H1 (cell line): ENCODE results near the gene EMC10. TPM values are rescaled to one million over a fixed set of nuclear protein-coding genes. Genes with fewer than 3 reads are reported as not detected.

Experiments used
- CTCF ChIA-PET: fragments of 300-600 bp; sonication (Branson Sonifier 250); formaldehyde crosslinking; loops from one replicate; lab custom pipeline; 2021; ENCODE audit not compliant: partially characterized antibody; lab: Charles Lee
- POLR2A ChIA-PET: fragments of 300-600 bp; sonication (Branson Sonifier 250); formaldehyde crosslinking; loops from one replicate; lab custom pipeline; 2021; ENCODE audit warnings: inconsistent platforms; ENCODE audit not compliant: partially characterized antibody; lab: Charles Lee
- DNase-seq, 2 experiments: peaks; one replicate each; pipeline versions ENCODE4 v3.0.0 to v3.0.0-alpha.2; 2010 to 2022; ENCODE audit warnings: low spot score in 2 of 2, low read depth in 1 of 2, mixed read lengths in 1 of 2
- FAIRE-seq: peaks from 2 replicates; lab custom pipeline; 2011; peaks lifted over from hg19 to GRCh38; lab: Jason Lieb, UNC
- H2AFZ ChIP-seq: 2 replicates; pipeline ENCODE4 v1.8.1; 2012; ENCODE audit warnings: low read length, inconsistent platforms
- H2AK5ac ChIP-seq: 2 replicates; pipeline ENCODE4 v1.6.1; 2013; ENCODE audit warnings: low read depth, low read length
- H2BK120ac ChIP-seq: replicated peaks from 2 replicates; pipeline ENCODE3; 2013; ENCODE audit warnings: low read depth, low read length, inconsistent platforms
- H2BK12ac ChIP-seq: 2 replicates; pipeline ENCODE4 v1.6.1; 2013; ENCODE audit warnings: low read depth, low read length
- H2BK15ac ChIP-seq: 2 replicates; pipeline ENCODE4 v1.6.1; 2013; ENCODE audit warnings: low read length
- H2BK20ac ChIP-seq: 2 replicates; pipeline ENCODE4 v1.6.1; 2013; ENCODE audit warnings: low read length
- H2BK5ac ChIP-seq: 2 replicates; pipeline ENCODE4 v1.6.1; 2013; ENCODE audit warnings: low read depth, low read length
- H3K14ac ChIP-seq: 2 replicates; pipeline ENCODE4 v1.6.1; 2013; ENCODE audit warnings: inconsistent platforms; ENCODE audit not compliant: insufficient read length
- H3K18ac ChIP-seq: 2 replicates; pipeline ENCODE4 v1.6.1; 2013; ENCODE audit warnings: low read length; ENCODE audit errors: extremely low read depth
- H3K23ac ChIP-seq: 2 replicates; pipeline ENCODE4 v1.6.1; 2013; ENCODE audit warnings: inconsistent platforms; ENCODE audit not compliant: insufficient read length
- H3K23me2 ChIP-seq: 2 replicates; pipeline ENCODE4 v1.6.1; 2013; ENCODE audit warnings: low read depth, low read length
- H3K27ac ChIP-seq: 2 replicates; pipeline ENCODE4 v1.6.1; 2011; ENCODE audit warnings: low read depth, low read length, inconsistent platforms
- H3K27me3 ChIP-seq, 4 experiments: replicated peaks in 1 of 4; 1 replicate in 1 of 4; 2 replicates in 3 of 4; pipeline versions ENCODE4 v1.6.1 to v1.8.1; 2011 to 2013; ENCODE audit warnings: low read length in 3 of 4, mild to moderate bottlenecking in 3 of 4, inconsistent platforms in 2 of 4, mixed read lengths in 2 of 4, moderate library complexity in 1 of 4; ENCODE audit not compliant: control insufficient read depth in 3 of 4, insufficient read depth in 3 of 4; ENCODE audit errors: extremely low read depth in 1 of 4
- H3K36me3 ChIP-seq, 4 experiments: 2 replicates each; pipeline versions ENCODE4 v1.6.1 to v1.8.1; 2011 to 2013; ENCODE audit warnings: mild to moderate bottlenecking in 4 of 4, low read length in 3 of 4, moderate library complexity in 2 of 4, control low read depth in 1 of 4, inconsistent platforms in 1 of 4; ENCODE audit not compliant: insufficient read depth in 4 of 4, control insufficient read depth in 2 of 4
- H3K4ac ChIP-seq: replicated peaks from 2 replicates; pipeline ENCODE3; 2013; ENCODE audit warnings: low read length, low read depth, mixed read lengths, inconsistent platforms; ENCODE audit not compliant: insufficient read length
- H3K4me1 ChIP-seq, 4 experiments: replicated peaks in 1 of 4; 1 replicate in 1 of 4; 2 replicates in 3 of 4; pipeline versions ENCODE4 v1.6.1 to v1.8.1; 2011 to 2013; ENCODE audit warnings: low read length in 3 of 4, inconsistent platforms in 2 of 4, mixed read lengths in 1 of 4; ENCODE audit not compliant: insufficient read depth in 4 of 4, control insufficient read depth in 3 of 4
- H3K4me2 ChIP-seq, 2 experiments: 2 replicates each; pipeline versions ENCODE4 v1.6.1 to v1.8.1; 2011 to 2013; ENCODE audit warnings: low read depth in 2 of 2, low read length in 2 of 2, control low read depth in 1 of 2, inconsistent platforms in 1 of 2, mild to moderate bottlenecking in 1 of 2; ENCODE audit not compliant: insufficient read depth in 1 of 2
- H3K4me3 ChIP-seq, 4 experiments: fragments of 200-600, 300-600 bp in 1 of 4; sonication (generic), shearing (Covaris generic), sonication (Bioruptor Twin) in 1 of 4; 2 replicates each; pipeline versions ENCODE4 v1.5.1 to v1.8.1; 2011 to 2016; ENCODE audit warnings: low read length in 4 of 4, low read depth in 3 of 4, control low read depth in 2 of 4, inconsistent platforms in 2 of 4, mild to moderate bottlenecking in 2 of 4, mixed read lengths in 1 of 4, moderate library complexity in 1 of 4; ENCODE audit not compliant: insufficient read depth in 2 of 4; ENCODE audit errors: extremely low read depth in 1 of 4
- H3K56ac ChIP-seq: replicated peaks from 2 replicates; pipeline ENCODE3; 2013; ENCODE audit warnings: low read depth, mild to moderate bottlenecking, mixed read lengths, low read length, inconsistent platforms; ENCODE audit not compliant: insufficient read length
- H3K79me1 ChIP-seq: 2 replicates; pipeline ENCODE4 v1.6.1; 2013; ENCODE audit warnings: low read depth, low read length, control low read depth
- H3K79me2 ChIP-seq, 2 experiments: 2 replicates each; pipeline versions ENCODE4 v1.6.1 to v1.8.1; 2012 to 2013; ENCODE audit warnings: low read length in 2 of 2, mild to moderate bottlenecking in 2 of 2, inconsistent platforms in 1 of 2; ENCODE audit not compliant: insufficient read depth in 2 of 2, control insufficient read depth in 1 of 2
- H3K9ac ChIP-seq, 4 experiments: replicated peaks in 1 of 4; 1 replicate in 1 of 4; 2 replicates in 3 of 4; pipeline versions ENCODE4 v1.6.1 to v1.8.1; 2011 to 2013; ENCODE audit warnings: low read depth in 3 of 4, low read length in 3 of 4, control low read depth in 2 of 4, mild to moderate bottlenecking in 2 of 4, moderate library complexity in 2 of 4, inconsistent platforms in 1 of 4; ENCODE audit errors: extremely low read depth in 1 of 4
- H3K9me3 ChIP-seq, 2 experiments: 2 replicates each; pipeline versions ENCODE4 v1.6.1 to v1.8.1; 2012 to 2013; ENCODE audit warnings: mild to moderate bottlenecking in 2 of 2, moderate library complexity in 2 of 2, control low read depth in 1 of 2, inconsistent platforms in 1 of 2, low read depth in 1 of 2, low read length in 1 of 2, mixed read lengths in 1 of 2; ENCODE audit not compliant: insufficient read depth in 2 of 2
- H4K20me1 ChIP-seq, 2 experiments: replicated peaks in 1 of 2; 2 replicates each; pipeline versions ENCODE3 to v1.8.1; 2011 to 2013; ENCODE audit warnings: inconsistent platforms in 2 of 2, low read length in 2 of 2, mild to moderate bottlenecking in 1 of 2; ENCODE audit not compliant: insufficient read depth in 2 of 2, control insufficient read depth in 1 of 2
- H4K5ac ChIP-seq: 2 replicates; pipeline ENCODE4 v1.6.1; 2013; ENCODE audit warnings: low read length, low read depth, mixed read lengths, inconsistent platforms; ENCODE audit not compliant: insufficient read length
- H4K8ac ChIP-seq: 2 replicates; pipeline ENCODE4 v1.8.0; 2013; ENCODE audit warnings: mild to moderate bottlenecking, moderate library complexity, low read length, inconsistent platforms; ENCODE audit not compliant: insufficient read depth; ENCODE audit errors: extremely low read depth
- H4K91ac ChIP-seq: replicated peaks from 2 replicates; pipeline ENCODE3; 2013; ENCODE audit warnings: low read length, mixed read lengths, inconsistent platforms; ENCODE audit not compliant: insufficient read length
- CTCF ChIP-seq, 3 experiments: IDR thresholded peaks; 1 replicate in 2 of 3; 2 replicates in 1 of 3; pipeline versions ENCODE4 v1.5.1 to v1.6.1; 2011; ENCODE audit warnings: low read length in 3 of 3, mild to moderate bottlenecking in 3 of 3, inconsistent platforms in 2 of 3, low read depth in 1 of 3, moderate library complexity in 1 of 3; ENCODE audit not compliant: insufficient read depth in 1 of 3; ENCODE audit errors: control extremely low read depth in 1 of 3
- EGR1 ChIP-seq: IDR thresholded peaks from 2 replicates; pipeline ENCODE4 v1.6.1; 2011; ENCODE audit warnings: low read depth, low read length, borderline replicate concordance
- GABPA ChIP-seq: IDR thresholded peaks from 2 replicates; pipeline ENCODE4 v1.6.1; 2011; ENCODE audit warnings: mild to moderate bottlenecking, low read length, moderate library complexity, borderline replicate concordance; ENCODE audit not compliant: insufficient read depth
- RBBP5 ChIP-seq: IDR thresholded peaks from 2 replicates; pipeline ENCODE4 v1.7.1; 2012; ENCODE audit warnings: low read depth, mild to moderate bottlenecking, inconsistent platforms, low read length, moderate library complexity, borderline replicate concordance
- SP1 ChIP-seq: IDR thresholded peaks from 2 replicates; pipeline ENCODE4 v1.6.1; 2011; ENCODE audit warnings: low read depth, low read length
- SP2 ChIP-seq: IDR thresholded peaks from 2 replicates; pipeline ENCODE4 v1.6.1; 2012; ENCODE audit warnings: mild to moderate bottlenecking, low read length, inconsistent platforms
- WGBS, 2 experiments: shearing (Covaris generic) in 1 of 2; methylation state at CpG; one replicate each; pipeline versions ENCODE4 v1.1.6 to v1.1.7; 2013 to 2015; ENCODE audit warnings: low lambda C conversion rate in 2 of 2, mixed read lengths in 2 of 2, inconsistent platforms in 1 of 2, low coverage in 1 of 2, missing lambda C conversion rate in 1 of 2; ENCODE audit not compliant: insufficient replicate concordance in 2 of 2, insufficient coverage in 1 of 2, insufficient read length in 1 of 2; ENCODE audit errors: extremely low coverage in 1 of 2, missing lambda C conversion rate in 1 of 2; 5-methylcytosine and 5-hydroxymethylcytosine counted together
- polyA plus RNA-seq, 7 experiments: library from polyadenylated mRNA; depleted of rRNA in 3 of 7; stranded (reverse) in 5 of 7; unstranded in 2 of 7; fragments of >200 nt in 5 of 7; fragments of 200-250 nt in 2 of 7; gene quantifications; 1 replicate in 5 of 7; 2 replicates in 1 of 7; 4 replicates in 1 of 7; pipeline versions ENCODE4 v1.2.1 to v1.2.3, GENCODE V29; 2011 to 2013; ENCODE audit warnings: missing spikeins in 2 of 7, mixed read lengths in 2 of 7
- total RNA-seq: library from RNA; stranded (reverse); fragmentation: NEBNext Ultra II Directional; extraction: Animal tissue kit (Norgen Biotek cat#: 25700); gene quantifications from 2 replicates; pipeline ENCODE4 v1.2.1, GENCODE V29; 2021
- TF ChIP-seq, protein P1 (sequence below): IDR thresholded peaks from 2 replicates; pipeline ENCODE4 v1.6.1; 2011; ENCODE audit warnings: low read length, improper control_type of control experiment

Gene EMC10
- total and polyA plus RNA-seq, 2 of the 8 experiments (the other 6 are each of a cell fraction or from before 2014, with no cell fraction given) = 77.6 to 103 TPM

GRCh38 chr19:50511069-50511822 lies 34.9 kb downstream of the EMC10 start, which contains the start of gene JOSD2:
Gene JOSD2 (minus strand): TSS chr19:50511191. CDS start chr19:50510431, 760 bp downstream.
- CTCF ChIA-PET = interaction anchor here (1.0 to 19.3 kb wide), 5 partner anchors 11 to 44 kb away, joined by 4 to 206 read pairs (median 13); no protein-coding TSS in a partner anchor
- TF ChIP-seq, protein P1, sequence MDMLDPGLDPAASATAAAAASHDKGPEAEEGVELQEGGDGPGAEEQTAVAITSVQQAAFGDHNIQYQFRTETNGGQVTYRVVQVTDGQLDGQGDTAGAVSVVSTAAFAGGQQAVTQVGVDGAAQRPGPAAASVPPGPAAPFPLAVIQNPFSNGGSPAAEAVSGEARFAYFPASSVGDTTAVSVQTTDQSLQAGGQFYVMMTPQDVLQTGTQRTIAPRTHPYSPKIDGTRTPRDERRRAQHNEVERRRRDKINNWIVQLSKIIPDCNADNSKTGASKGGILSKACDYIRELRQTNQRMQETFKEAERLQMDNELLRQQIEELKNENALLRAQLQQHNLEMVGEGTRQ = no peak
- TF ChIP-seq SP2 = no peak
- TF ChIP-seq GABPA = peak; percentile 85
- peak; percentile 60; the same call in 1 of the 2 replicates for TF ChIP-seq EGR1
- 0 out of 2 replicates have a peak, but pooled peaks have one; percentile 34 for TF ChIP-seq RBBP5
- no peak; a peak in 1 of 4 replicates for TF ChIP-seq CTCF (IDR thresholded peaks at IDR 0.05; ENCODE audit: control extremely low read depth in 1 of 3, insufficient read depth in 1 of 3, low read depth in 1 of 3, low read length in 3 of 3)
- no peak for TF ChIP-seq SP1

More at GRCh38 chr19:50511069-50511822, 34.9 kb downstream of the EMC10 start, which contains the start of gene JOSD2:
- Histone ChIP-seq H3K27ac (peak within 1 kb of the TSS; percentile 32; the same call in 1 of the 2 replicates), H2BK20ac (no peak within 1 kb of the TSS), H3K9ac (peak within 1 kb of the TSS in 3 of 4 experiments; percentile 35 to 48 (median 45); a peak in 4 of 7 replicates), H2BK120ac (no peak within 1 kb of the TSS), H2BK15ac (no peak within 1 kb of the TSS), H4K91ac (no peak within 1 kb of the TSS), H3K79me2 (no peaks in the 10 kb centered on the region), H2BK5ac (no peak within 1 kb of the TSS), H3K36me3 (no peaks in the 10 kb centered on the region), H2BK12ac (no peak within 1 kb of the TSS), H3K4me2 (peak within 1 kb of the TSS; percentile 57 to 66), H3K4me3 (peak within 1 kb of the TSS; percentile 42 to 62 (median 56)), H3K23ac (no peak within 1 kb of the TSS), H3K18ac (peak within 1 kb of the TSS; percentile 36; the same call in 1 of the 2 replicates), H3K79me1 (no peaks in the 10 kb centered on the region), H4K8ac (peak within 1 kb of the TSS; percentile 75), H3K9me3 (no peaks in the 10 kb centered on the region), H4K5ac (no peak within 1 kb of the TSS), H3K23me2 (no peaks in the 10 kb centered on the region; the same call in 1 of the 2 replicates), H3K4me1 (peaks cover 0 to 6% (median 4%) of the 10 kb centered on the region in 4 experiments; a peak in 4 of 7 replicates), H2AFZ (no peak within 1 kb of the TSS), H4K20me1 (peaks cover 1 to 3% of the 10 kb centered on the region in 2 experiments), H3K56ac (no peak within 1 kb of the TSS), H2AK5ac (no peak within 1 kb of the TSS), H3K4ac (no peak within 1 kb of the TSS), H3K27me3 (peaks cover 0 to 26% (median 15%) of the 10 kb centered on the region in 4 experiments; a peak in 6 of 7 replicates), H3K14ac (no peak within 1 kb of the TSS)
- peak; percentile 83 for FAIRE-seq
- POLR2A ChIA-PET = interaction anchor here (0.6 to 1.7 kb wide), 10 partner anchors 11 to 294 kb away, joined by 3 to 9 read pairs (median 4); no protein-coding TSS in a partner anchor
- WGBS, 2 experiments = 4% methylated on average over 68 of the region's 69 CpGs; no CpG with 5 or more reads in 1 of the 2 experiments
- DNase-seq = peak; percentile 91 to 94
